Transverse colon (tissue), 4 donors: ENCODE results near the gene BPIFB4. TPM values are rescaled to one million over a fixed set of nuclear protein-coding genes. Genes with fewer than 3 reads are reported as not detected.

ENCODE experiments used
- DNase-seq: peaks from one replicate; pipeline ENCODE4 v3.0.0-alpha.2; 2019
- H3K27ac ChIP-seq, 4 donors: fragments of 200-600 bp; sonication (generic); 2 replicates each; pipeline ENCODE4 v1.5.1; 2016 to 2018; ENCODE audit warnings: inconsistent platforms in 4 of 4
- H3K27me3 ChIP-seq: fragments of 200-600 bp; sonication (generic); 2 replicates; pipeline ENCODE4 v1.5.1; 2017; ENCODE audit warnings: inconsistent platforms
- H3K36me3 ChIP-seq, 4 donors: fragments of 200-600 bp; sonication (generic); 2 replicates each; pipeline ENCODE4 v1.5.1; 2017 to 2019; ENCODE audit warnings: inconsistent platforms in 4 of 4
- H3K4me1 ChIP-seq, 4 donors: fragments of 200-600 bp; sonication (generic); 2 replicates each; pipeline ENCODE4 v1.5.1; 2017 to 2020; ENCODE audit warnings: inconsistent platforms in 4 of 4
- H3K4me3 ChIP-seq, 4 donors: fragments of 200-600 bp; sonication (generic); 1 replicate in 1 of 4; 2 replicates in 3 of 4; pipeline versions ENCODE4 v1.5.1 to v1.6.1; 2017 to 2019; ENCODE audit warnings: inconsistent platforms in 4 of 4
- H3K9me3 ChIP-seq, 2 donors: fragments of 200-600 bp; sonication (generic); 2 replicates each; pipeline ENCODE4 v1.5.1; 2017 to 2019; ENCODE audit warnings: inconsistent platforms in 2 of 2
- CTCF ChIP-seq, 5 experiments: fragments of 200-600 bp in 3 of 5; fragments of 450-650 bp in 2 of 5; sonication (generic) in 3 of 5; IDR thresholded peaks; 1 replicate in 2 of 5; 2 replicates in 3 of 5; pipeline ENCODE4 v1.5.1; 2016 to 2017; ENCODE audit warnings: antibody characterized with exemption in 5 of 5, inconsistent platforms in 3 of 5, mild to moderate bottlenecking in 2 of 5, moderate library complexity in 1 of 5
- EP300 ChIP-seq: sonication (generic); formaldehyde crosslinking; IDR thresholded peaks from one replicate; pipeline ENCODE4 v1.6.1; 2017; ENCODE audit warnings: antibody characterized with exemption, low read depth
- POLR2A ChIP-seq: fragments of 450-650 bp; IDR thresholded peaks from one replicate; pipeline ENCODE4 v1.6.1; 2016; ENCODE audit warnings: antibody characterized with exemption, mild to moderate bottlenecking, moderate library complexity
- POLR2AphosphoS5 ChIP-seq, 3 donors: sonication (generic); formaldehyde crosslinking; IDR thresholded peaks; one replicate each; pipeline ENCODE4 v1.6.1; 2016; ENCODE audit warnings: antibody characterized with exemption in 3 of 3
- WGBS, 2 donors: methylation state at CpG; one replicate each; pipeline ENCODE4 v1.1.5; 2018; ENCODE audit warnings: low coverage in 1 of 2; 5-methylcytosine and 5-hydroxymethylcytosine counted together
- in situ Hi-C, 4 donors: fragments of 200-750 bp; cut with MboI; loops; one replicate each; pipeline versions ENCODE4 v1.15.0 to v1.15.1; 2017; ENCODE audit warnings: low sequenced_read_pairs in 3 of 4, low pct_ligation_motif_present in 1 of 4, low pct_unique_long_range_greater_than_20kb in 1 of 4
- intact Hi-C: fragments of 100-400 bp; cut with DNase I; formaldehyde crosslinking; loops from one replicate; pipeline ENCODE4 v1.15.1; 2023; ENCODE audit warnings: low total_unique reads
- total RNA-seq, 4 donors: library from RNA; depleted of rRNA; stranded (reverse); fragments of >200 nt; gene quantifications; one replicate each; pipeline ENCODE4 v1.1.0, GENCODE V29; 2016

BPIFB4 gene
- total RNA-seq, 4 donors from 2014 or later, result not detected

- TF ChIP-seq EP300 (no peak), POLR2A (no peak), CTCF (IDR thresholded peaks at IDR 0.05) (no peak), POLR2AphosphoS5 (IDR thresholded peaks at IDR 0.05) (no peak)
- WGBS, 2 donors, result 85 to 93% methylated on average over 2 to 20 of the region's 20 CpGs
- no peak for DNase-seq
- no peak overlapping the region for H3K4me3 ChIP-seq
- no peak overlapping the region for H3K27ac ChIP-seq
- intact Hi-C loops (no loop called here), in situ Hi-C loops (no loop called here)
- no peaks in the 10 kb centered on the region for H3K4me1 ChIP-seq
- no peaks in the 10 kb centered on the region for H3K36me3 ChIP-seq
- no peaks in the 10 kb centered on the region for H3K27me3 ChIP-seq
- H3K9me3 ChIP-seq, result no peaks in the 10 kb centered on the region
Observed at GRCh38 chr20:33083544-33084340, 4.3 kb downstream of the BPIFB4 start.

GRCh38 chr20:33084722-33085121 is 5.3 kb downstream of the BPIFB4 start:
- Histone ChIP-seq H3K36me3 (no peaks in the 10 kb centered on the region), H3K27ac (no peak overlapping the region), H3K27me3 (no peaks in the 10 kb centered on the region), H3K4me3 (no peak overlapping the region), H3K9me3 (no peaks in the 10 kb centered on the region), H3K4me1 (no peaks in the 10 kb centered on the region)
- TF ChIP-seq POLR2AphosphoS5 (IDR thresholded peaks at IDR 0.05) (no peak), EP300 (no peak), POLR2A (no peak), CTCF (IDR thresholded peaks at IDR 0.05) (no peak)
- in situ Hi-C loops, result no loop called here
- 75 to 83% methylated on average over 4 to 15 of the region's 15 CpGs for WGBS, 2 donors
- DNase-seq, result no peak
- intact Hi-C loops, result no loop called here

- in situ Hi-C loops (no loop called here), intact Hi-C loops (no loop called here)
- 84% methylated on average over 14 of the region's 14 CpGs; no CpG with 5 or more reads in 1 of the 2 donors for WGBS, 2 donors
- TF ChIP-seq POLR2A (no peak), POLR2AphosphoS5 (IDR thresholded peaks at IDR 0.05) (no peak), EP300 (no peak), CTCF (IDR thresholded peaks at IDR 0.05) (no peak)
- H3K36me3 ChIP-seq, result no peaks in the 10 kb centered on the region
- no peak overlapping the region for H3K27ac ChIP-seq
- H3K27me3 ChIP-seq, result no peaks in the 10 kb centered on the region
- H3K9me3 ChIP-seq, result no peaks in the 10 kb centered on the region
- DNase-seq, result no peak
- no peaks in the 10 kb centered on the region for H3K4me1 ChIP-seq
- H3K4me3 ChIP-seq, result no peak overlapping the region
Observed at GRCh38 chr20:33086052-33086722, 6.7 kb downstream of the BPIFB4 start.

GRCh38 chr20:33091147-33091546 is 11.7 kb downstream of the BPIFB4 start:
- Histone ChIP-seq H3K27ac (no peak overlapping the region), H3K27me3 (no peaks in the 10 kb centered on the region), H3K9me3 (no peaks in the 10 kb centered on the region), H3K4me1 (no peaks in the 10 kb centered on the region), H3K36me3 (no peaks in the 10 kb centered on the region), H3K4me3 (no peak overlapping the region)
- intact Hi-C loops (no loop called here), in situ Hi-C loops (no loop called here)
- DNase-seq, result no peak
- TF ChIP-seq EP300, result no peak
- no peak for TF ChIP-seq CTCF (IDR thresholded peaks at IDR 0.05)
- no peak for TF ChIP-seq POLR2A
- no peak for TF ChIP-seq POLR2AphosphoS5 (IDR thresholded peaks at IDR 0.05)
- WGBS, 2 donors, result 51 to 80% methylated on average over 1 to 3 of the region's 3 CpGs
